Keratinocyte (primary cell): ENCODE data around the gene TM2D3. TPM values are rescaled to one million over a fixed set of nuclear protein-coding genes. Genes with fewer than 3 reads are reported as not detected.
"Not testable (repeated sequence)": the region's sequence is repeated elsewhere in the genome, so short reads cannot be mapped to it uniquely, and the experiment has no call there.

Experiments used
- DNase-seq: peaks from one replicate; pipeline ENCODE4 v3.0.0-alpha.2; 2011; ENCODE audit warnings: low read depth, missing footprints, low spot score
- FAIRE-seq: peaks from 2 replicates; lab custom pipeline; 2011; peaks lifted over from hg19 to GRCh38; lab: Jason Lieb, UNC
- H2AFZ ChIP-seq: 2 replicates; pipeline ENCODE4 v1.6.0; 2012; ENCODE audit warnings: low read length, control low read depth, inconsistent platforms; ENCODE audit not compliant: control insufficient read depth
- H3K27ac ChIP-seq: 2 replicates; pipeline ENCODE4 v1.5.1; 2011; ENCODE audit warnings: low read length; ENCODE audit not compliant: control insufficient read depth, insufficient read depth
- H3K27me3 ChIP-seq: 3 replicates; pipeline ENCODE4 v1.6.0; 2011; ENCODE audit warnings: low read length; ENCODE audit not compliant: control insufficient read depth, insufficient read depth; ENCODE audit errors: extremely low read depth
- H3K36me3 ChIP-seq, 2 experiments: 2 replicates in 1 of 2; 3 replicates in 1 of 2; pipeline ENCODE4 v1.5.1; 2011; ENCODE audit warnings: low read length in 2 of 2, mild to moderate bottlenecking in 1 of 2; ENCODE audit not compliant: control insufficient read depth in 2 of 2, insufficient read depth in 2 of 2; ENCODE audit errors: extremely low read depth in 1 of 2
- H3K4me1 ChIP-seq: 3 replicates; pipeline ENCODE4 v1.5.1; 2011; ENCODE audit warnings: low read length; ENCODE audit not compliant: control insufficient read depth, insufficient read depth; ENCODE audit errors: extremely low read depth
- H3K4me2 ChIP-seq: 3 replicates; pipeline ENCODE4 v1.6.0; 2011; ENCODE audit warnings: low read depth, low read length; ENCODE audit not compliant: control insufficient read depth, insufficient read depth; ENCODE audit errors: extremely low read depth
- H3K4me3 ChIP-seq, 3 experiments: fragments of 200-600 bp in 1 of 3; sonication (generic) in 1 of 3; 2 replicates in 2 of 3; 3 replicates in 1 of 3; pipeline ENCODE4 v1.5.1; 2011 to 2016; ENCODE audit warnings: low read length in 3 of 3, mild to moderate bottlenecking in 3 of 3, control low read depth in 2 of 3, inconsistent platforms in 1 of 3, low read depth in 1 of 3, mixed read lengths in 1 of 3, mixed run types in 1 of 3, moderate library complexity in 1 of 3; ENCODE audit not compliant: control insufficient read depth in 2 of 3, insufficient read depth in 2 of 3; ENCODE audit errors: extremely low read depth in 1 of 3
- H3K79me2 ChIP-seq: 2 replicates; pipeline ENCODE4 v1.6.0; 2012; ENCODE audit warnings: low read length; ENCODE audit not compliant: control insufficient read depth, insufficient read depth
- H3K9ac ChIP-seq: 3 replicates; pipeline ENCODE4 v1.6.0; 2011; ENCODE audit warnings: low read length; ENCODE audit not compliant: control insufficient read depth, insufficient read depth; ENCODE audit errors: extremely low read depth
- H3K9me1 ChIP-seq: 3 replicates; pipeline ENCODE4 v1.6.0; 2011; ENCODE audit warnings: low read length; ENCODE audit not compliant: control insufficient read depth, insufficient read depth; ENCODE audit errors: extremely low read depth
- H3K9me3 ChIP-seq: 2 replicates; pipeline ENCODE4 v1.5.1; 2012; ENCODE audit warnings: low read depth, low read length; ENCODE audit not compliant: control insufficient read depth
- H4K20me1 ChIP-seq: 3 replicates; pipeline ENCODE4 v1.6.0; 2011; ENCODE audit warnings: low read length; ENCODE audit not compliant: control insufficient read depth, insufficient read depth; ENCODE audit errors: extremely low read depth
- EZH2 ChIP-seq: IDR thresholded peaks from one replicate; pipeline ENCODE4 v1.6.1; 2012; ENCODE audit warnings: inconsistent platforms, mild to moderate bottlenecking, low read length, moderate library complexity
- dilution Hi-C: fragments of 300-500 bp; cut with MboI; formaldehyde crosslinking; loops from one replicate; pipeline ENCODE4 v1.7.0; 2020; ENCODE audit warnings: low sequenced_read_pairs; ENCODE audit not compliant: extremely low pct_ligation_motif_present
- polyA plus RNA-seq, 5 experiments: library from polyadenylated mRNA; depleted of rRNA in 3 of 5; stranded (reverse) in 3 of 5; stranded (forward) in 1 of 5; unstranded in 1 of 5; fragments of >200 nt; gene quantifications; 1 replicate in 1 of 5; 2 replicates in 3 of 5; 3 replicates in 1 of 5; pipeline versions ENCODE4 v1.2.1 to v1.2.3, GENCODE V29; 2011 to 2012; ENCODE audit warnings: missing spikeins in 2 of 5, low read depth in 1 of 5, low replicate concordance in 1 of 5
- TF ChIP-seq, protein P1 (sequence below), 3 experiments: IDR thresholded peaks in 1 of 3; conservative IDR thresholded peaks in 1 of 3; optimal IDR thresholded peaks in 1 of 3; 2 replicates in 2 of 3; 3 replicates in 1 of 3; pipeline versions ENCODE3 to v1.5.1; 2011; ENCODE audit warnings: low read length in 3 of 3, mild to moderate bottlenecking in 3 of 3, moderate library complexity in 2 of 3, control low read depth in 1 of 3, inconsistent platforms in 1 of 3; ENCODE audit not compliant: insufficient read depth in 2 of 3; ENCODE audit errors: extremely low read depth in 1 of 3

The TM2D3 gene
- polyA plus RNA-seq, 1 donor (not counting 4 experiments of a cell fraction or from before 2014, with no cell fraction given) = 56.7 TPM

DNA sequence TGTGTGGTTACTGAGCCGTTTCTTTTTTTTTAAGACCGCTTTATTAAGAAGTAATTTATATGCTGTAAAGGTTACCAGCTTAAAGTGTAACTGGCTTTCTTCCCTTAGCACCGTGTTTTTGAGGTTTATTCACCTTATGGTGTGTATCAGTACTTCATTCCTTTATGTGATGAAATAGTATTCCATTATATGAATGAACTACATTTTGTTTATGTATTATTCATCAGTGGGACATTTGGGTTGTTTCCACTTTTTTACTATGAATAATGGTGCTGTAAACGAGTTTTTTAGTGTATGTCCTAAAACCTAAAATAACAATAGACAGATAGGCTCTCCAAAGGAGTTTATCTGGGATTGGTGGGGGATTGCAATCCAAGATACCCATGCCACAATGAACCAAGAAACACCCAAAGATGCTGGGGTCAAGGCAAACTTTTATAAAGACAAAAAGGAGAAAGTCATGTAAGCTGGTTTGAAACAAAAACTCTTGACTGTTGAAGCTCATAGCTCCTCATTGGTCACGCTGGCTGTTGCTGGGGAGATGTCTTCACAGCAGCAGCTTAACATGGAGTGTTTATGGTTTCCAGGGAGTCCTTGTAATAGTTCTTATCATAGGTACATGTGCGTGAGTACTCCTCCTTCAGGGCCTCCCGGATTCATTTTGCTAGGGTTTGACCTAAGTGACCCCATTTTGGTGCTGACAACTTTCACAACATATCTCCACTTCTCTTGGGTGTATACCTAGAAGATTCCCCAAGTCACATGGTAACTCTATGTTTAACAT is 16.0 kb downstream of the TM2D3 start:
- no peak overlapping the region for H3K4me2 ChIP-seq
- dilution Hi-C loops = no loop called here

DNA sequence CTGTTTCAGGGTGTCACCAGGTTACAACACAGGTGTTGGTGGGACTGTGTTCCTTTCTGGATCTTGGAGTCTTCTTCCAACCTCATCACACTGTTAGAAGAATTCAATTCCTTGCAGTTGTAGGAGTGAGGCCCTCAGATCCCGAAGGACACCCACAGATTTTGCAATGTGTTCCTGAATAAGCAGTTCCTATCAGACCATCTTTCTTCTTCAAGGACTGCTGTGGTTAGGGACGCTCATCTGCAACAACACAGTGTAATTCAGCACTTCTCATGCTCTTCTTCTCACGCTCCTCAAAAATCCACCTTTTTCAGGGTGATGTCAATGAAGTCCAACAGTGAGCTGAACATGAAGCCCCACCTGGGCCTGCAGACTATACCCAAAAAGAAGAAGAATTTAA is 18.8 kb downstream of the TM2D3 start:
- H2AFZ ChIP-seq = no peak overlapping the region
- no peak overlapping the region for H3K4me3 ChIP-seq
- DNase-seq (no peak), FAIRE-seq (no peak)
- no peak overlapping the region for H3K9ac ChIP-seq
- H4K20me1 ChIP-seq = no peaks in the 10 kb centered on the region
- no peaks in the 10 kb centered on the region for H3K36me3 ChIP-seq
- H3K9me3 ChIP-seq = no peaks in the 10 kb centered on the region
- peaks cover 13% of the 10 kb centered on the region for H3K4me1 ChIP-seq
- no peaks in the 10 kb centered on the region for H3K79me2 ChIP-seq
- H3K4me2 ChIP-seq = no peak overlapping the region
- H3K27ac ChIP-seq = no peak overlapping the region
- no peaks in the 10 kb centered on the region for H3K27me3 ChIP-seq
- TF ChIP-seq, protein P1, sequence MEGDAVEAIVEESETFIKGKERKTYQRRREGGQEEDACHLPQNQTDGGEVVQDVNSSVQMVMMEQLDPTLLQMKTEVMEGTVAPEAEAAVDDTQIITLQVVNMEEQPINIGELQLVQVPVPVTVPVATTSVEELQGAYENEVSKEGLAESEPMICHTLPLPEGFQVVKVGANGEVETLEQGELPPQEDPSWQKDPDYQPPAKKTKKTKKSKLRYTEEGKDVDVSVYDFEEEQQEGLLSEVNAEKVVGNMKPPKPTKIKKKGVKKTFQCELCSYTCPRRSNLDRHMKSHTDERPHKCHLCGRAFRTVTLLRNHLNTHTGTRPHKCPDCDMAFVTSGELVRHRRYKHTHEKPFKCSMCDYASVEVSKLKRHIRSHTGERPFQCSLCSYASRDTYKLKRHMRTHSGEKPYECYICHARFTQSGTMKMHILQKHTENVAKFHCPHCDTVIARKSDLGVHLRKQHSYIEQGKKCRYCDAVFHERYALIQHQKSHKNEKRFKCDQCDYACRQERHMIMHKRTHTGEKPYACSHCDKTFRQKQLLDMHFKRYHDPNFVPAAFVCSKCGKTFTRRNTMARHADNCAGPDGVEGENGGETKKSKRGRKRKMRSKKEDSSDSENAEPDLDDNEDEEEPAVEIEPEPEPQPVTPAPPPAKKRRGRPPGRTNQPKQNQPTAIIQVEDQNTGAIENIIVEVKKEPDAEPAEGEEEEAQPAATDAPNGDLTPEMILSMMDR (optimal IDR thresholded peaks at IDR 0.05 in 1 of 3, IDR thresholded peaks at IDR 0.05 in 1 of 3, conservative IDR thresholded peaks at IDR 0.05 in 1 of 3; ENCODE audit: extremely low read depth in 1 of 3, insufficient read depth in 2 of 3, low read length in 3 of 3) = no peak
- dilution Hi-C loops = no loop called here
- H3K9me1 ChIP-seq = no peaks in the 10 kb centered on the region

More for the DNA sequence above, 16.0 kb downstream of the TM2D3 start:
- TF ChIP-seq EZH2 = no peak
- TF ChIP-seq, protein P1 (optimal IDR thresholded peaks at IDR 0.05 in 1 of 3, IDR thresholded peaks at IDR 0.05 in 1 of 3, conservative IDR thresholded peaks at IDR 0.05 in 1 of 3; ENCODE audit: extremely low read depth in 1 of 3, insufficient read depth in 2 of 3, low read length in 3 of 3) = no peak
- Histone ChIP-seq H3K4me1 (peaks cover 16% of the 10 kb centered on the region), H3K4me3 (no peak overlapping the region), H3K9ac (no peak overlapping the region), H3K9me1 (no peaks in the 10 kb centered on the region), H2AFZ (no peak overlapping the region), H3K27ac (no peak overlapping the region), H3K36me3 (peaks cover 7 to 11% of the 10 kb centered on the region in 2 experiments), H3K79me2 (no peaks in the 10 kb centered on the region), H4K20me1 (no peaks in the 10 kb centered on the region), H3K9me3 (no peaks in the 10 kb centered on the region), H3K27me3 (no peaks in the 10 kb centered on the region)
- DNase-seq (no peak), FAIRE-seq (peak; percentile 44)

DNA sequence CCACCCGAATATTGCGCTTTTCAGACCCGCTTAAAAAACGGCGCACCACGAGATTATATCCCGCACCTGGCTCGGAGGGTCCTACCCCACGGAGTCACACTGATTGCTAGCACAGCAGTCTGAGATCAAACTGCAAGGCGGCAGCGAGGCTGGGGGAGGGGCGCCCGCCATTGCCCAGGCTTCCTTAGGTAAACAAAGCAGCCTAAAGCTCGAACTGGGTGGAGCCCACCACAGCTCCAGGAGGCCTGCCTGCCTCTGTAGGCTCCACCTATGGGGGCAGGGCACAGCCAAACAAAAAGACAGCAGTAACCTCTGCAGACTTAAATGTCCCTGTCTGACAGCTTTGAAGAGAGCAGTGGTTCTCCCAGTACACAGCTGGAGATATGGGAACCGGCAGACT is 25.5 kb downstream of the TM2D3 start:
- H3K4me3 ChIP-seq, H3K27ac ChIP-seq, H3K9ac ChIP-seq, H3K9me1 ChIP-seq, H4K20me1 ChIP-seq, H3K9me3 ChIP-seq, dilution Hi-C loops, H3K4me1 ChIP-seq, H3K79me2 ChIP-seq, H2AFZ ChIP-seq, H3K4me2 ChIP-seq, DNase-seq, H3K36me3 ChIP-seq, H3K27me3 ChIP-seq, FAIRE-seq: not testable (repeated sequence)
